Naive thymus-derived CD8-positive, alpha-beta T cell (primary cell): ENCODE results near the gene NEDD4L. TPM values are rescaled to one million over a fixed set of nuclear protein-coding genes. Genes with fewer than 3 reads are reported as not detected.
A peak's percentile ranks its signal among the peaks of the same experiment; 100 is the strongest.

Experiments used
- ATAC-seq, 2 donors: fragments of 150-1000 bp; cut with Tn5 transposase in 1 of 2; sonication (Bioruptor Pico), chemical (Tn5 transposase) in 1 of 2; 1 replicate in 1 of 2; 2 replicates in 1 of 2; pipeline ENCODE4 v1.10.0; 2021; ENCODE audit warnings: mild to moderate bottlenecking in 2 of 2, moderate library complexity in 2 of 2
- POLR2A ChIA-PET: fragments of 350-600 bp; sonication (Branson Sonifier 250); formaldehyde crosslinking; loops from one replicate; lab custom pipeline; 2021; ENCODE audit warnings: antibody characterized with exemption; lab: Charles Lee
- DNase-seq, 10 donors: peaks; one replicate each; pipeline versions ENCODE4 v3.0.0 to v3.0.0-alpha.2; 2020 to 2022
- H3K27ac Mint-ChIP-seq, 10 donors: one replicate each; pipeline ENCODE4 v1.8.0; 2020 to 2022; ENCODE audit warnings: mild to moderate bottlenecking in 10 of 10, mixed read lengths in 10 of 10, moderate library complexity in 4 of 10, inconsistent platforms in 1 of 10
- H3K27me3 Mint-ChIP-seq, 5 donors: one replicate each; pipeline ENCODE4 v1.8.0; 2021 to 2022; ENCODE audit warnings: mixed read lengths in 5 of 5
- H3K36me3 Mint-ChIP-seq, 3 donors: one replicate each; pipeline ENCODE4 v1.8.0; 2020 to 2022; ENCODE audit warnings: mixed read lengths in 3 of 3, mild to moderate bottlenecking in 2 of 3, inconsistent platforms in 1 of 3
- H3K4me1 Mint-ChIP-seq, 4 donors: one replicate each; pipeline ENCODE4 v1.8.0; 2021 to 2022; ENCODE audit warnings: mixed read lengths in 4 of 4
- H3K4me3 Mint-ChIP-seq, 10 donors: one replicate each; pipeline ENCODE4 v1.8.0; 2020 to 2022; ENCODE audit warnings: mild to moderate bottlenecking in 10 of 10, mixed read lengths in 10 of 10, moderate library complexity in 6 of 10, inconsistent platforms in 1 of 10
- H3K9me3 Mint-ChIP-seq, 9 donors: one replicate each; pipeline ENCODE4 v1.8.0; 2020 to 2022; ENCODE audit warnings: mixed read lengths in 9 of 9, mild to moderate bottlenecking in 3 of 9, inconsistent platforms in 1 of 9, moderate library complexity in 1 of 9
- polyA plus RNA-seq, 3 donors: library from polyadenylated mRNA; unstranded; fragments of 300-500 nt; fragmentation: Illumina TruSeq; gene quantifications; one replicate each; pipeline ENCODE4 v1.2.3, GENCODE V29; 2021
- total RNA-seq, 8 experiments: library from RNA in 2 of 8; stranded (reverse) in 2 of 8; gene quantifications; one replicate each; pipeline ENCODE4 v1.2.3 and lab custom pipeline; 2021 to 2026

The NEDD4L gene
- total and polyA plus RNA-seq, 5 experiments from 2014 or later, result 1.5 to 6.5 (median 3.5) TPM

DNA sequence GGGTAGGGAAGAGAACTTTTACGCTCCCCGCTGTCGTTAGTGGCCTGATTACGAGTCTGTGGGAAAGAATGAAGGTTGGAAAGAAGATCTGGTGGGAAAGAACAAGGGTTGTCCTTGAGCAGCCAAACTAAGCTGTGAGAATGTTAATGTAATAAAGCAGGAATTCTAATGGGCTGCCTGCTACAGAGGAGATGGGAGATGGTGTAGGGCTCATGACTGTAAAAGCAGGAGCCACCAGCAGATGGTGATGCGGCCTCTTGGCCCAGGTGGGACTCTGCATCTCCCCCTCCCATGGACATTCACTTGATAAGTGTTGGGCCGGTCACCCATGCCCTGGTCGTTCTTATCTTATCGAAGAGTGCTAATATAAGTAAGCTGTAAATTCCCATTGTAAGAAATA lies 150.0 kb downstream of the NEDD4L start:
- Mint-ChIP-seq H3K9me3 (no peaks in the 10 kb centered on the region), H3K4me3 (peak overlapping the region in 3 of 10 donors; percentile 5 to 87 (median 20)), H3K36me3 (no peaks in the 10 kb centered on the region), H3K4me1 (peaks cover 9 to 28% (median 19%) of the 10 kb centered on the region in 4 donors), H3K27me3 (peaks cover 3 to 20% (median 8%) of the 10 kb centered on the region in 5 donors), H3K27ac (peak overlapping the region in 3 of 10 donors; percentile 22 to 76 (median 57))
- ATAC-seq (no peak), DNase-seq (no peak)
- POLR2A ChIA-PET, result no interaction called here

DNA sequence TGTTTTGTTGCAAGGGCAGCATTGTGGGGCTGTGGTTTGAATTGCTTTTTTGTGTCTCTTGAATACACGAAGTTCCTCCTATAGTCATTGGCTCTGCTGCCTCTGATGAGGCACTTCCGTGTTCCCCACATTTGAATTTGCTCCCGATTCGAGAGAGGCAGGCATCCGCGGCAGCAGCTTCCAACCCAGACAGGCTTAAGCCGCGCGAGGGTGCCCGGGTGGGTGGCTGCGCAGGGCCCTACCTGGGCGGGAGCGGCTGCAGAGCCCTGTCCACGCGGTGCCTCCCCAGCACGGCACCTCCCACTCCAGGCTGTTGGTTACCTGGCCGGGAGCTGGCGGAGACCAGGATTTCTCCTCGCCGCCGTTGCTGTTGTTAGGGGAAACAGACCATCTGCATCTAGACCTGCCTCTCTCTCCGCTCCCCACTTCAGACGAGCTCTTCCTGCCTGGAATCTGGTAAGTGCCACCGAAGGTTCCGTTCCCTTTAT lies 151.3 kb downstream of the NEDD4L start:
- Mint-ChIP-seq H3K9me3 (no peaks in the 10 kb centered on the region), H3K4me1 (peaks cover 9 to 28% (median 19%) of the 10 kb centered on the region in 4 donors), H3K4me3 (peak overlapping the region; percentile 79 to 93 (median 88)), H3K27ac (peak overlapping the region; percentile 0 to 93 (median 83)), H3K27me3 (peaks cover 3 to 16% (median 8%) of the 10 kb centered on the region in 5 donors), H3K36me3 (no peaks in the 10 kb centered on the region)
- POLR2A ChIA-PET, result no interaction called here
- ATAC-seq (peak; percentile 77 to 92), DNase-seq (peak in 9 of 10 donors; percentile 6 to 43 (median 18))

DNA sequence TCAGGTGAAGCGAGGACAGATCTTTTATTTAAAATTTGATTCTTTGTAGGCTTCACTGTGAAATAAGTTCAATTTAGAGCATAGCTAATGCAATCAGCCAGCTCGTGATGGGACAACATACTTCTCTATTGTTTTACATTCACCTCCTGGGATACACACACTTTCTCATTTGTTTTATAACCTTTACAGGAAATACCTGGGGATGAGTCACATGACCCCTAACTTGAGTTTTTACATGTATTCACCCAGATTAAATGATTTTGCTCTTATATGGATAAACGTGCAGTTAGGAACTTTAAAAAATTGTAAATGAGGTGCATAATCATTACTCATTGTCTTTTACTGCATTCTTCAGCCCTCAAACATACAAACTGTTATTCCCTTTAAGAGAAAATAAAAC lies 152.1 kb downstream of the NEDD4L start:
- H3K4me1 Mint-ChIP-seq, result peaks cover 9 to 28% (median 19%) of the 10 kb centered on the region in 4 donors
- DNase-seq (no peak), ATAC-seq (no peak)
- peaks cover 3 to 16% (median 8%) of the 10 kb centered on the region in 5 donors for H3K27me3 Mint-ChIP-seq
- H3K4me3 Mint-ChIP-seq, result peak overlapping the region; percentile 79 to 93 (median 88)
- POLR2A ChIA-PET, result no interaction called here
- H3K9me3 Mint-ChIP-seq, result no peaks in the 10 kb centered on the region
- no peaks in the 10 kb centered on the region for H3K36me3 Mint-ChIP-seq
- peak overlapping the region in 3 of 10 donors; percentile 60 to 87 (median 76) for H3K27ac Mint-ChIP-seq

DNA sequence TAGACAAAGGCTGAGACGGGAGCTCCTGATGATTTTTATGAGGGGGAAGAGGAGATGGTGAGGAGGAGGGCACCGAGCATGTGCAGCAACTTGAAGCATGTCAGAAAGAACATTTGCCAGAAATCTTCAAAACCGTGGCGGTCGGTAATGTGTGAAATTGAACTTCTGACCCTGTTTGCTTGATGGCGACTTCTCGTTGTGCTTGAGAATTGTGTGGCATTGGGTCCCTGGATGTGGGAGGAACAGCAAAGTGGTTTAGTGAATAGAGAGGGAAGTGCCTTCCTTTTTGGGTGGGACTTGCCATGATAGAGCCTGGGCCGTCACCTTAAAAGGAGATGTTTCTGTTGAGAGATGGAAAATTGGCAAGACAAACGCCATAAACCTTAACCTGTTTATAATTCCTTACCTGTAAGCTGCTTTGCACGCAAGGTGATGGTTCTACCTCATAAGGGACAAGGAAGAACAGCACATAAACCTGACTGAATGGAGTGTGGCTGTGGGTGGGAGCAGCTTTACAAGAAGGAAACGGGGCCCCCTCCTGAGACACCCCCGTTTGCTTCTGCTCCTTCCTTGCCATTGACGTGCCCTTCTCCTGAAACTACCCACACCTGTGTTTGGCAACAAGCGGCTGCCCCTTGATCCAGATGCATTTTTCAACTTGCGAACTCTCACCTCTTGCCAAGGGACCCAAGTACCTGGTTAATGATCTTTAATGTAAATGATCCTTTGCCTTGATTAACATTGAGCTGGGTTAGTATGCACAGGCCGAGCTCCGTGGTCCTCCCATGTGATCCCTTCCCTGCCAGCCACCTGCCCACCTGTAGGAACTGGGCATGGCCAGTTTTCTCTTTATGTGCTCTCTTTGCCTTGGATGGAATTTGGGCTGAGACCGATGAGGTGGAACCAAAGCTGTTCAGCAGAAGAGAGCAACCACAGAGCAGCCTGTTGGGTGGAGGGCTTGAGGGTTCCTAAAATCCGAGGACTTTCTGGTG lies 153.2 kb downstream of the NEDD4L start:
- H3K27me3 Mint-ChIP-seq, result peaks cover 1 to 16% (median 8%) of the 10 kb centered on the region in 5 donors
- POLR2A ChIA-PET, result no interaction called here
- H3K4me1 Mint-ChIP-seq, result peaks cover 9 to 28% (median 19%) of the 10 kb centered on the region in 4 donors
- H3K27ac Mint-ChIP-seq, result peak overlapping the region in 3 of 10 donors; percentile 7 to 37 (median 18)
- ATAC-seq (no peak), DNase-seq (no peak)
- peak overlapping the region in 4 of 10 donors; percentile 10 to 92 (median 89) for H3K4me3 Mint-ChIP-seq
- H3K36me3 Mint-ChIP-seq, result no peaks in the 10 kb centered on the region
- no peaks in the 10 kb centered on the region for H3K9me3 Mint-ChIP-seq

DNA sequence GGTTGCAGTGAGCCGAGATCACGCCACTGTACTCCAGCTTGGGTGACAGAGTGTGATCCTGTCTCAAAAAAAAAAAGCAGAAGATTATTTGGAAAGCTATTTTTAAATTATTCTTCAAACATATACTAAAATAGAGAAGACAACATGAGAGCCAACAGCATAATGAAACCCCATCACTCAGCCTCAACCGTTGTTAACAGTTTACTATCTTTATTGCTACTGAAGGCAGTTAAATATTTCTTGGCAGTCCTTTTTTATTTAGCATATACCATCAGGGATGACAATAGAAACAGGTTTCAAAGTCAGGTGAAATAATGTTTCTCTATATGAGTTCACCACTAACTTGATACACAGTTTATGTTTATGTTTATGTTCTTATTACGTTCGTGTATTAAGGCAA lies 157.2 kb downstream of the NEDD4L start:
- peaks cover 0 to 8% (median 2%) of the 10 kb centered on the region in 4 donors for H3K4me1 Mint-ChIP-seq
- no peaks in the 10 kb centered on the region for H3K9me3 Mint-ChIP-seq
- no peaks in the 10 kb centered on the region for H3K36me3 Mint-ChIP-seq
- ATAC-seq (no peak), DNase-seq (no peak)
- H3K27me3 Mint-ChIP-seq, result peaks cover 0 to 3% (median 0%) of the 10 kb centered on the region in 5 donors
- no peak overlapping the region for H3K4me3 Mint-ChIP-seq
- H3K27ac Mint-ChIP-seq, result no peak overlapping the region
- POLR2A ChIA-PET, result no interaction called here

DNA sequence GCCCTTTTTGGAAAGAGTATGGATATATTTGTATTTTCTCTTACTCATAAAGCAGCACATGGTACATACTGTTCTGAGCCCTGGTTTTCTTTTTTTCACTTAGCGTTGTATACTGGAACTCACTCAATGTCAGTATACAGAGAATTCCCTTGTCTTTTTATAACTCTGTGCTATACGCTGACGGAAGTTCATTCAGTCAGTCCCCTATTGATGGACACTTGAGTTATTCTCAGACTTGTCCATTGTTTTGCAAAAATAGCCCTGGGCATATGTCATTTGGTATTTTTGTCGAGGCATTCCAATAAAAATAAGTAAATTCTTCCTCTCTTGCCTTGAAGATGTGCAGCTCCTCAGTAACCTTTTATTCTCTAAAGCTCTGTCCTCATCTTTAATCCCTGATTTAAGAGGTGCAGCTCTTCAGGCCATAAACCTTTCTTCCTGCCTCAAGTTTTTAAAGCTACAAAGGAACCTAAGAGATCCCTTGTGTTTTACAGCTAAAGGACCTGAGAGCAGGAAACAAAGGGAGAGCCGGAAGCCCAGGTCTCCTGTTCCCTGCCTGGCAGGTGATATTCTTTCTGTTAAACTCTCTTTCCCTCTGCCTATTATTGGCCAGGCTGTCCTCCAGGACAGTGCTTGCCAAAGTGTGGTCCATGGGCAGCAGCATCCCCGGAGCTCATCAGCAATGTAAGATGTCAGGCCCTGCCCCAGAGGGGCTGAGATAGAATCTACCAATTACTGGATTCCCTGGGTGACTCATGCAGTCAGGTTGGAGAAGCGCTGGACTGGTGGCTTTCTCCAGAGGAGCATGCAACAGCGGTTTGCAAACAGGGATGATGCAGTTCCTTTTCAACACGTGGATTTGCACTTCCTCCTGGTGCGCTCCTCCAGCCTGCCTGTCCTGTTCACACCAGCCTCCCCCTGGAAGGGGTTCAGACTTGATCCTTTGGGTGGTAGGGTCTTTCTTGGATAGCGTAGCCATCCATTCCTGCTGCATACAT lies 158.0 kb downstream of the NEDD4L start:
- POLR2A ChIA-PET, result no interaction called here
- Mint-ChIP-seq H3K9me3 (no peaks in the 10 kb centered on the region), H3K27me3 (peaks cover 0 to 6% (median 0%) of the 10 kb centered on the region in 5 donors), H3K4me1 (peaks cover 0 to 2% (median under 1%) of the 10 kb centered on the region in 4 donors), H3K4me3 (no peak overlapping the region), H3K27ac (no peak overlapping the region), H3K36me3 (no peaks in the 10 kb centered on the region)
- DNase-seq (no peak), ATAC-seq (no peak)

DNA sequence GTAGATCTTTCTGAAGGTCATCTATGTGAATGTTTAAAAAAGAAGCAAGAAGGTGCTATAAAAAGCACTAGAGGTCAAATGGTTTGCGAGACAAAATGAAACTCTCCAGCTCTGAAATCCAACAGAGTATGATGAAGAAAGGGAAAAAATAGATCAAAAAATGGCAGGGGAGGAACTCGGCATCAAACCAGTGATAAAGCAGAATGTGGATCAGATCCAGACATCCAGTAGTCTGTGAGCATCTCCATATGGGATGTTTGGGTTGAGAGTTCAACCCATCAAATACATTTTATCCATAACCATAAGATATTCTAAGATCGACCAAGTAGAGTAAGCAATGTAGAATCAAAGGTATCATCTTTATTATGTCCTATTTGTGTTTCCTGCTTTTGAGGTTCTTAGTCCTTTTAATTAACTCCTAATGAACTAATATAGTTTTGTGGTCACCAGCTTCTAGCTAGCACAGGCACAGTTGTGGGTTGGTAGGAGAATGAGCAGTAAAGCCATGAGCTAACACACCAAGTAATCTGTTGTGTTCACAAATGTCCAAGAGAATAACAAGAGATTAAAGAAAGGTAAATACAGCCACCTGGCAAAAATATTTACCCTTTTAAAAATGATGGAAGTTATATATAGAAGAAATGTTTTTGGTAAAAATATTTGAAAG lies 160.9 kb downstream of the NEDD4L start:
- ATAC-seq (no peak), DNase-seq (no peak)
- Mint-ChIP-seq H3K4me3 (no peak overlapping the region), H3K36me3 (no peaks in the 10 kb centered on the region), H3K27me3 (peaks cover 0 to 6% (median 1%) of the 10 kb centered on the region in 5 donors), H3K4me1 (peaks cover 0 to 9% (median 4%) of the 10 kb centered on the region in 4 donors), H3K27ac (no peak overlapping the region), H3K9me3 (no peaks in the 10 kb centered on the region)
- POLR2A ChIA-PET, result no interaction called here

DNA sequence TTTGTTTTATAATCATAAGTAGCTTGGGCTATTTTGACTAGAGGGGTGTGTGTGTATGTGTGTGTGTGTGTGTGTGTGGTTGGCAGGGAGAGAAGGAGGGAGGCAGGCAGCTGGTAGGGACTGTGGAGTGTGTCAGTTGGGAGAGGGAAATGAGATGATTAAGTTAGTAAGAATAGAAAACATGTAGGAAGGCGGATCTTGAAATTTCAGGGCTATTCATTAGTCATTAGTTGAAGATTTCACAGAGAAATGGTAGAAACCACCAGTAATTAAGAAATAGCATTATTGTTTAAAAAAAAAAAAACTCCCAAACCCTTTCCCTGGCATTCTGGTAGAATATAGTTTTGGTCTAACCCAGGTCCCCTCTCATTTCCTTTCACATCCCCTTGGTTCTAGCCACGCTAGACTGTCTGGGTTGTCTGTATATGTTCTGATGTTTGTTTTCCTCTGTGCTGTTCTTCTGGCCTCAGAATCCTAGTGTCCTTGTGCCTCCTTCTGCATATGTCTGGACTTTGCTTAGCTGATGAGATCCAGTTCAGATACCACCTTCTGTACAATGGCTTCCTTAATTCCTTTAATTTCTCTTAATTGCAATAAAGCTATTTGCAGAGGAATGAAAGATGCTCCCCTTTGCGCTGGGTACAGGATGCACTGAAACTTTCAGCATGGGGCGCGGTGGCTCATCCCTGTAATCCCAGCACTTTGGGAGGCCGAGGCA lies 161.6 kb downstream of the NEDD4L start:
- no peak overlapping the region for H3K4me3 Mint-ChIP-seq
- POLR2A ChIA-PET, result no interaction called here
- H3K36me3 Mint-ChIP-seq, result no peaks in the 10 kb centered on the region
- H3K9me3 Mint-ChIP-seq, result no peaks in the 10 kb centered on the region
- peaks cover 0 to 6% (median 1%) of the 10 kb centered on the region in 5 donors for H3K27me3 Mint-ChIP-seq
- H3K4me1 Mint-ChIP-seq, result peaks cover 0 to 9% (median 4%) of the 10 kb centered on the region in 4 donors
- H3K27ac Mint-ChIP-seq, result peak overlapping the region in 1 of 10 donors; percentile 9
- no peak for ATAC-seq
- DNase-seq, result no peak

DNA sequence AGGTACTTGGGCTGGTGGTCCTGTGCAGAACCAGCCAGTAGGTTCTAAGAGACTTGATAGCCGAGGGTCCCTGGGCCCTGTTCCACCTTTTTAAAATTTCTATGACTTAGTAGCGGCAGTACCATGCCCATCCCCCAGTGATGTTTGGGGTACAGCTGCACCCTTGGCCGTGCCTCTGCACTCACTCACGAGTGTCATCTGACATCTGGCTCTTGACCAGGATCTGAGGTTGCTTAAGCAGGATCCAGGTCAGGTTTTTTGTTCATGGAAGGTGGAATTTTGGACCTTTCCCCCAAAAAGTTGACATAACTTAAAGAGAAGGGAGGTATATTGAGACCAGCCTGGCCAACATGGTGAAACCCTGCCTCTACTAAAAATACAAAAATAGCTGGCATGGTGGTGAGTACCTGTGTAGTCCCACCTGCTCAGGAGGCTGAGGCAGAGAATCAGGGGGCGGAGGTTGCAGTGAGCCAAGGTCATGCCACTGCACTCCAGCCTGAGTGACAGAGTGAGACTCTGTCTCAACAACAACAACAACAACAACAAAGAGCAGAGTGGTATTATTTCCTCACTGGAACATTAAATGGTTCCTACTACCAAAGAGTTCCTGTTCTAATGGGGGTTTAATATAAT lies 163.6 kb downstream of the NEDD4L start:
- DNase-seq, result no peak
- POLR2A ChIA-PET, result no interaction called here
- no peak for ATAC-seq
- Mint-ChIP-seq H3K27me3 (peaks cover 0 to 7% (median 1%) of the 10 kb centered on the region in 5 donors), H3K36me3 (no peaks in the 10 kb centered on the region), H3K27ac (peak overlapping the region in 1 of 10 donors; percentile 27), H3K4me1 (peaks cover 0 to 9% (median 4%) of the 10 kb centered on the region in 4 donors), H3K9me3 (no peaks in the 10 kb centered on the region), H3K4me3 (no peak overlapping the region)

DNA sequence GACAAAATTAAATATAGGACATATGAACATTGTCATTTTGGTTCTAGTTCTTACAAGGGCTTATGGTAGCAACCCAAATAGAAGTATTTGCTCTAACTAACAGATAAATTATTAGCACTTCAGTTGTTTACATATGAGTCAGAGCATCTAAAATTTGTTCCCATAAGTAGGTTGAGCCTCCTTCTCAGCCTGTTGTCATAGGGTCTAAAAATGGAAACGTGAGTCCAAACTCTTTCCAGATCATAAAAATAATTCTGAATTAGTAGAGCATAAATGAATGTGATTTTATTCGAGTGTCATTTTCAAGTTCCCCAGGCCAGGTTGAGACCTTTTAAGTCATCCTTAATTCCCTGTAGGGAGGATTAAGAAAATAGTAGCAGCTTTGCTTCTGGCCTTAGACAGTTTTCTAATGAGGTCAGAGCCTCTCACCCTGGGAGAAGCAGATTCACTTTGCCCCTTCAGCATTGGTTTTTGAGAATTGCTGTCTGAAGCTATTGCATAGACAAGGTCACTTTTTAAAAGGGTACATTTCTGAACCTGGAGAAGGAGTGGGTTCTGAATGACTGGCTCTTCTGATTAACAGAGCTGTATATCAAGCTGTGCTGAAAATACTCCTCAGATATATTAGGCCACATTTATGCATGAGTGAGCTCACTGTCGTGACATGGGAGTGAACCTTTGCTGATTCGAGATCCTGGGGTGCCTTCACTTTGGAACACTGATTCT lies 164.3 kb downstream of the NEDD4L start:
- Mint-ChIP-seq H3K27ac (peak overlapping the region in 1 of 10 donors; percentile 27), H3K36me3 (no peaks in the 10 kb centered on the region), H3K9me3 (no peaks in the 10 kb centered on the region), H3K4me1 (peaks cover 5 to 12% (median 7%) of the 10 kb centered on the region in 4 donors), H3K4me3 (no peak overlapping the region), H3K27me3 (peaks cover 0 to 7% (median 1%) of the 10 kb centered on the region in 5 donors)
- POLR2A ChIA-PET, result no interaction called here
- DNase-seq (no peak), ATAC-seq (no peak)
